Glomerular visceral epithelial cell (primary cell): ENCODE results near the gene MYO5A.

Experiments used
- DNase-seq: peaks from one replicate; pipeline ENCODE4 v3.0.0-alpha.2; 2016; ENCODE audit errors: extremely low spot score

The MYO5A gene

DNA sequence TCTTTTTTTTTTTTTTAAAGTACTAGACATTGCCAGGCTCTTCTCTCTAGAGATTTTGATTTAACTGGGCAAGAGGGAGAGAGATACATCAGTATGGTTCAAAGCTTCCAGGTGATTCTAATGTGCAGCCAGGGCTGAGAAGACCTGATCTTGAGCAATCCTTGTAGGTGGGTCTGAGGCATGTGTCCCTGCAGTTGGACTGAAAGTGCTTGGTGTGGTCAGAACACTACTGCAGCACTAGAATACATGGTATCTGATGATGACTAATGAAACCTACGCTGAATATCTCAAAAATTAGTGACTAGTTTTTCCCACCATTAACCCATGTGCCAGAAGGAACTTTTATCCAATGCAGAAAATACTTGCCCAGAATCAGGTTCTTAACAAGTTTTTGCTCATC is 198.7 kb downstream of the MYO5A start:
- DNase-seq: no peak

GRCh38 chr15:52329150-52329549 is 199.5 kb downstream of the MYO5A start:
- no peak for DNase-seq

DNA sequence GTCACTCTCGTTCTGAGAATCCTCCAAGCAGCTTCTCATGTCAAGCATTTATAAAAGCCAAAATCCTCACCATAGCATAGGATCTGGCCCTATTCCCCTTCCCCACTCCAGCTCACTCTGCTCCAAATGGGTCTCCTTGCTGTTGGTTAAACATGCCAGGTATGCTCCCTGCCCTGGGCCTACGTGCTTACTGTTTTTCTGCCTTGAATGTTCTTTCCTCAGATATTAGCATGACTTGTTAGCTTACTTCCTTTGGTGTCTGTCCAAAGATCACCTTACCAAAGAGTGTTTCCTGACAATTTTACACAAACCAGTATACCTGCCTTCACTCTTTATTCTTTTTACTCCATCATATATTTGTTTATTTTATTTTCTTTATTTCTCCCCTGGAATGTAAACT is 200.0 kb downstream of the MYO5A start:
- DNase-seq: no peak

- no peak for DNase-seq
Measured at GRCh38 chr15:52326756-52327155, 201.9 kb downstream of the MYO5A start.

- no peak for DNase-seq
Measured at GRCh38 chr15:52324109-52324508, 204.6 kb downstream of the MYO5A start.

DNA sequence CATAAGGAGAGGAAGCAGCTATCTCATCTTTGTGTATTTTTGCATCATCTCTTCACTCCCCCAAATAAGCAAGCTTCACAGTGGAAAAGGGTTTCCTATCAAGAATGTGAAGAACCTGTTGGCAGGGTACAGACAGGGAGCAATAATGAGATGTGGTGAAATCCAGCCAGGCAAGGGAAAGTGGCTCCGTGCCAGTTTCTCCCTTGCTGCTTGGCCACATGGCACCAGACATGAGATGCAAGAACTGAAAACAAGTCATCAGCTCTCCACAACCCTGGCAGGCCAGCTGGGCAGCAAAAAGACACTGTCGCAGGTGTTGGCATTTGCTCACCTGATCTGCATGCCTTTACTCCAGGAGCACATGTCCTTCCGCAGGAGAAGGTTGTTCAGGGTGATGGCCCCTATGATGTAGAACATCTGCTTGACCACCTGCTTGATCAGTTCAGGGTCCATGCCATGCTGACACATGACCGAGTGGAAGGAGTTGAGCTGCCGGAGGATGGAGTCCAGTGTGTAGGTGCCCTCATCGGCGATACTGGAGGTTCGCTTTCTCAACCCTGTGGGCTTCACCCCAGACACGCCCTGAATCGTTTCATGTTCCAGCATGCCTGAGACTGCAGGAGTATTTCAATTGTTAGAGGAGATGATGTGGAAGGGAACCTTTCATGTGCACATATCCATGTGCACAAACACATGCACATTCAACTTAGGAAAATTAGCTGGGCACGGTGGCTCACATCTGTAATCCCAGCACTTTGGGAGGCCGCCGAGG is 209.8 kb downstream of the MYO5A start:
- DNase-seq: peak; percentile 6

GRCh38 chr15:52317688-52318087 is 211.0 kb downstream of the MYO5A start:
- no peak for DNase-seq

DNA sequence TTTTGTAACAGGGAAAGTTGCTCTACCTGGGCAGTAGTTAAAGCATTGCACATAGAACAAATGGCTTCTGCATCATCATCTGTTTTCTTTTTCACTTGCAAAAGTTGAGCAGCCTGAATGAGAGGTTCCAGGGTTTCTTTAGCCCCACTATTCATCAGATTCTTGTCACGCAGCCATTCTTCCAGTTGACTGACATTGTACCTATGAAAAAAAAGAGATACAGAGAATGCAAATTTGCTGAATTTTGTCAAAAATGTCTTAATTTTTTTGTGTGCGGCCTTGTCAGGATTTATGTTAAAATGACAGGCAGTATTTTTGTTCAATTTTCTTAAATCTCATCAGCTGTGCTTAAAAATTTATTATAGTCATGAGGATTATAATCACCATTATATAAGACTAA is 211.7 kb downstream of the MYO5A start:
- no peak for DNase-seq

DNA sequence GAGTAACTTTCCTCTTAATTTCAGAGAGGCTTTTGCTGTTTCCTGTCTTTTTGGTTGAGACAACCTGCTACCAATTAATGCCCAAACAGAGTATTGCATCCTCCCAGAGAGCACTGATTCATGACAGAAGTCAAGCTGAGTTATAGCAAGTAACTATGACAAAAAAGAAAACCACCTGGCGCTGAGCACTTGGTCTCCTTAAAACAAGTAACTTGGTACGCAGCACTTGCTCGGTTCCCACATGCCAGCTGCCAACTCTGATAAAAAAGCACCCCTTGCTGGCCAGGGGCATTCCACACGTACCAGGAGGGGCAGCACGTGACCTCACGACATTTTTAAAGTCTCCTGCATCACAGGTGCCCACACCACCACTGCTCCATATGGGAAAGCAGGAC is 219.5 kb downstream of the MYO5A start:
- DNase-seq: no peak

- no peak for DNase-seq
Measured at GRCh38 chr15:52308446-52309153, 220.1 kb downstream of the MYO5A start.

GRCh38 chr15:52307847-52308246 is 220.8 kb downstream of the MYO5A start:
- no peak for DNase-seq

GRCh38 chr15:52306270-52306669 is 222.4 kb downstream of the MYO5A start:
- DNase-seq: no peak

DNA sequence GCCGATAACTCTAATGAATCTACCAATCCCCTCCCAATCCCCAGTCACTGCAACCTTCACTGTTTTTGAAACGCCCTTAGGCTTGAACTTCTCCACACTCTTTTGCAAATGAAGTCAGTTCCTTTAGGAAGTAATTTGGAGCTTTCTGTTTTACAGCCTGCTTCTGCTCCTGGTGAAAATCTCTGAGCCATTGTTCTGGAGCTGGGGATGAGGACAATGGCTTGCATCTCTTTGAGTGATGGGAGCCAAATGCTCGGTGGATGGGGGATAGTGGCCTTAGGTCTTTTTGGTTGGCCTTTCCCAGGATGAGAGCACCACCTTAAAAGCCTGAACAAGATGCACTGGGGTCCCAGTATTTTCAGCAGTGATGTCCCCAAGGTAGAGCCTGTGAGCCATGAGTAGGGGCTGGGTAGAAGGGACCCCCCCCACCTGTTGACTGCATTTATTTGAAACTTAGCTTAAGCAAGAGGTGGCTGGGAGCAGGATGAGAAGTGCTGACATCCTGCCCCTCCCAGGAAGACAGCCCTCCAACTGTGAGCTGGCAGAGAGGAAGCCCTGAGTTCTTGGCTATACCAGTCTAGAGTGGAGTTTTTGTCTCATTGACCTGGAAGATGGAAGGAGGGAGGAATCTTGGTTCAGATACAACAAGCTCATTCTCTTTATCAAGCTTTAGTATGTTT is 225.4 kb downstream of the MYO5A start:
- DNase-seq: no peak

GRCh38 chr15:52301265-52301847 is 227.3 kb downstream of the MYO5A start:
- DNase-seq: no peak

GRCh38 chr15:52295421-52296001 is 233.2 kb downstream of the MYO5A start, which contains the start of gene MYO5C:
Gene MYO5C, minus strand, starts transcription at chr15:52295804. Its CDS starts 168 bp downstream, at chr15:52295636.
- DNase-seq: peak; percentile 80

GRCh38 chr15:52294881-52295420 is 233.7 kb downstream of the MYO5A start:
- DNase-seq: no peak

DNA sequence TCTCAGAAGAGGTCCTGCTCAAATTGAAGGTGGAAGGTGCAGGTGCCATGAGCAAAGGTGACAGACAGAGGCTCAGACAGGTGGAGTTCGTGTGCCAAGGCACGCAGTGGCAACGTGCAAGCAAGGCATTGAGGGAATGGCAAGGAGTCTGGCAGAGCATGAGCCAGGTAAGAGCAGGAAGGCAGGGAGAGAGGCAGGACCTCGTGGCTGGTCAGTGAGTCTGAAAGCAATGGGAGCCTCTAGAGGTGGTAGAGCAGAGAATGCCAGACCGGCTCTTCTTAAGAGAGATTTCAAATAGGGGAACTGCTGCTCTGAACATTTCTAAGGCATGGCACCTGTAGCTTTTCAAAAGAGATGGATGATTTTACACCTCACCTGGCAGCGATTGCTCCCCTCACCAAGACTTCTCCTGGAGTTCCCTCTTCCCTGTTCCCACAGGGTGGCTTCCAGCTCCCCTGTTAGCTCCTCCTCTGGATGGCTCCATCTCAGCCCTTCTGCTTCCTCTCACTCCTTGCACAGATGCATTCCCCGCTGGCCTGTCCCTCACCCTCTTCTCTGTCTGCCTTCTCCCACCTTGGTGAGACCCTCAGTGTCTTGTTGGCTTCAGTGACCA is 235.8 kb downstream of the MYO5A start:
- DNase-seq: no peak

DNA sequence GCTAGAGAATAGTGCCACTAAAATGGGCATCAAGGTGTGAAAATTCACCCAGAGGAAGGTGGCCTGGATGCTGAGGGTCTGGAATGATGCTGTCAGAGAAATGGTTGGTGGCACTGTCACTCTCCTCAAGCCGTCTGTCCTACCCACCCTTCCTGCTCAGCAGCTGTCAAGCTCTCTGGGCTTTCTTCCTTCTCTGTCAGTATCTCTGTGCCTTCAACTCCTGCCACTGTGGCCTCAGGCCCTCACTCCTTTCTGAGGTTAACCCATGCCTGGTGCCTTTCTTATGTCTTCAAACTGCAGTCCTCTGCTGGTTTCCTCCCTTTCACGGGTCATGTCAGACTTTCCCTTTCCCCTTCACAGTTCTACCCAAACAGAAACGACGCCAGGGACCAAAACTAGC is 237.5 kb downstream of the MYO5A start:
- no peak for DNase-seq

- no peak for DNase-seq
Measured at GRCh38 chr15:52290800-52291199, 237.9 kb downstream of the MYO5A start.

- no peak for DNase-seq
Measured at GRCh38 chr15:52290329-52290728, 238.4 kb downstream of the MYO5A start.

- DNase-seq: peak; percentile 72
Measured at GRCh38 chr15:52289629-52290081, 239.0 kb downstream of the MYO5A start.
